OCI-M2 (cell line): ENCODE measurements around the gene LAD1.

ENCODE experiments used
- DNase-seq: peaks from one replicate; lab custom pipeline; 2025; ENCODE audit not compliant: unreplicated experiment; lab: John Stamatoyannopoulos, UW

The LAD1 gene

GRCh38 chr1:201369209-201369608 is 29.9 kb downstream of the LAD1 start:
- no peak for DNase-seq

DNA sequence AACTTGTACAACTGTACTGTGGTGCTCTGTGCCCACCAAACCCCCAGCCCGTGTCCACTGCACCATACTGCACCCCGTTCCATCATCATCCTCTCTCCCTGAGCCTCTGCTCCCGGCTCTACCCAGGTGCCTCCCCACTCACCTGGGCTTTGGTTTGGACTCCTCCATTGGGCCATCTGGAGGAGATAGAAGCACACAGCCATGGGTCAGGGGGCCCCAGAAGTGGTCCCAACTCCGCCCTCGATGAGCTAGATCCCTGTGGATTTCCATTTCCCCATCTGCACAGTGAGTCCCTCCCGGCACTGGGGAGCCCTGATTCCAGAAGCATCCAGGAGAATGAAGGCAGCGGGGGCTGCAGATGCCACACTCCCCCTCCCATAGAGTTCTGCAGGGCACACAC is 32.4 kb downstream of the LAD1 start:
- DNase-seq = no peak

DNA sequence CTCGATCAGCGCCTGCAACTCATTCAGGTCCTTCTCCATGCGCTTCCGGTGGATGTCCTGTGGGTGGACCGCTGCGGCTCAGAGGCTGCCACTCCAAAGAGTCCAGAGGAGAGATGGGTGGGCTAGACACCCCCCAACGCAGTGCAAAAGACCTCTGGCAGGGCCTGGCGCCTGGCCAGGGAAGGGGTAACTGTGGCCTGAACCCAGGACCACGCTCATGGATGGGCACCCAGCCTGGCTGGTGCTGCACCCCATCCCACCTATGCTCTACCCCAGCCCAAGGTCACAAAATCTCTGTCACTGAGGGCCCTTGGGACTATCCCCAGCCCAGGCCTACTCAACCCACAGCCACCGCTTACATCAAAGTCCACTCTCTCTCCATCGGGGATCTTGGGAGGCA is 33.9 kb downstream of the LAD1 start:
- DNase-seq = no peak

DNA sequence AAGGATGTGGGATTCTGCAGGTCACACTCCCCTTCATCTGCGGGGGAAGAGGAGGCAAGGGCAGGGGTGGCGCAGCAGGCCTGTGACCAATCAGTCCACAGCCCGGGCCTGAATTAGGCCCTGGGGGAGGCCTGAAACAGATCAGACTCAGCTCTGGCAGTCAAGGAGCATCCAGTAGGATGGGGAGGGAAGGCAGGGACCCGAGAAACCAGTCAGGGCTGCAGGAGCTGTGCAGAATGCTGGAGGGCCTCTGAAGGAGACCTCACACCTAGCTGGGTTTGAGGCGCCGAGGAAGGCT is 34.4 kb downstream of the LAD1 start:
- no peak for DNase-seq

DNA sequence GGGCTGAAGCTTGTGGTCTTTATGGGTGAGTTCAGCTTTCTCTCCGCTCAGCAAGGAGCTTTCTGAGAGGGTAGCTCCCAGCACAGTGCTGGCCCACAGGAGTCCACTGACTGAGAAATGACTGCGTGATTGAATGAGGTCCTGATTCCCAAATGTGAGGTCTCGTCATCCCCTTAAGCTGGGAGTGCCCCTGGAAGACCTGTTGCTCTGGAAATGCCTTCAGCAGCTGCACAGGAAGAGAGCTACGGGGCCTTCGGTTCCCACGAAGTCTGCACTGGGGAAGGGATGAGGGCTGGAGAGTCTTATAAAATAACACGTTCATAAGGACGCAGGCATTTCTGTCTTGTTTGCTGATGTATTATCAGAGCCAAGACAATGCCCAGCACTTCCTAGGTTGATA is 35.7 kb downstream of the LAD1 start:
- DNase-seq = no peak

DNA sequence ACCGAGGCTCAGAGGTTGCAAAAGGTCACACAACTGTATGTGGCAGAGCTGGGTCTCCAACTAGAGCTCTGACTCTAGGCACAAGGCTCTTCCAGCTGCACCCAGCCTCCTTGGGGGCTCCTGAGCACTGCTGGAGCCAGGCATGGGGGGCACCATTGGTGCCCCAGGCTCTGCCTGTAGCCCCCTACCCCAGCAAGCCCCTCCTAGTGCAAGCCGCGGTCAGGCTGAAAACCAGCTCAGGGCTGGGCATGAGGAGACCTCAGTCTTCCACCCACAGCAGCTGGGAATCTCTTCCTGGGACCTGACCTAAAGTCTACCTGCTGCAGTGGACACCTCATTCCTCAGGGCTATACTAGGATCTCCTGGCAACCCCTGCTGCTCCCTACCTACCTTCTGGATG is 36.2 kb downstream of the LAD1 start:
- no peak for DNase-seq

DNA sequence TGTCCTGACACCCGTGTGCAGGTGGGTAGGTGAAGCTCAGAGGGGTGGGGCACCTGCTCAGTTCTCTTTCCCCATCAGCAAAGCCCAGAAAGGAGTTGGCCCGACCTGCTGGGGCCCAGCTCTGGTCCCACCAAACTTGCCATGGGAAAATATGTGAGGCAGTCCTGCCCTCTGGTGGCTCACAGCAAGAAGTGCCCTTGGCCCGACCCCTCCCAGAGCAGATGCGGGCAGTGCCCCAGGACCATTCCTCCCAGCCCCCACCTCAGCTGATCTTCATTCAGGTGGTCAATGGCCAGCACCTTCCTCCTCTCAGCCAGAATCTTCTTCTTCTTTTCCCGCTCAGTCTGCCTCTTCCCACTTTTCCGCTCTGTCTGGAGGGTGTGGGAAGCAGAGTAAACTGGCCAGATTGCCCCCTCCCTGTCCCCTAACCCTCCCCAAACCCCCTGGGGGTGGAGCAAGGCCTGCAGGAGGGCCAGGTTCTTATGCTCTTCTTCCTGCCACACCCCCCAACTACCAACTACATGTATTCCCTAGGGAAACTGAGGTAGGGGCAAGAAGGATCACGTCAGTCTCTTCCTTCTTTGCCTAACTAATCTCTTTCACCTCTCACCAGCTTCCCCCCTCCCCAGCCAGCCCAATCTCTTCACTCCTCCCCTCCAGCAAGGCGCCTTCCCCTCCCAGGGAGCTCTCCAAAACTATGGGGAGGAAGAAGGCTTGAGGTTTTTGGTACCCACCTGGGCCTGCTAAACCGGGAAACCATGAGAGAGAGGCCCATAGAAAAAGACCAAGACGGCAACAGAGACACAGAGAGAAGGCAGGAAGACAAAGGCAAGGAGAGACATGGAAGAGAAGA is 37.2 kb downstream of the LAD1 start:
- DNase-seq = no peak

DNA sequence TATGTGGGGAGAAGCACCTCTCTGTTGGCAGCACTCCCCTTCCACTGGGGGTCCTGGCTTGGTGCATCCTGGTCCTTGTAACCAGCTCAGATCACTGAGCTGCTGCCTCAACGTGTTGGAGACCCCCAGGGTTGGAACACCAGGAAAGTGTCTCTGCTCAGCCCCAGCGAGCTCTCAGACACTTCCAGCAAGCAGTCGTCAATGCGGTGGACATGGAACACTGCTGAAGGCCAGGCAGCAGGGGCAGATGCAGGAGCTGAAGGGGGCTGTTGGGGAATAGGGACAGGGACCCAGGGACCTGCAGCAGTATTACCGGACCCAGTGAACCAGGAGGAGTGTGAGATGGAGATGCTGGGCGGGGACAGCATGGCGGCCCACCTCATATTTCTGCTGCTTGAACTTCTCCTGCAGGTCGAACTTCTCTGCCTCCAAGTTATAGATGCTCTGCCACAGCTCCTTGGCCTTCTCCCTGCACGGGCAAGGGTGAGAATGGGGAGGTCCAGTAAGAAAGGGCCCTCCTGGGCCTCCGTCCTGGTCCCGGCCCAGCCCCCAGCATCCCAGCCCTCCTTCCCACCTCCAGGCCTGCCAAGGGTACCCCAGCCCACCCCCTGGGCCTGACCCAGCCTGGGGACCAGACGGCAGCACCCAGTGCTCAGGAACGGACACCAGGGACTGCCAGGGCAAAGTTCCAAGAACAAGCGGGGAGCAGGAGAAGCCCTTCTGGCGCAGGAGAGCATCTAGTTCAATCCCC is 38.0 kb downstream of the LAD1 start:
- DNase-seq = no peak

- DNase-seq = no peak
Measured at GRCh38 chr1:201360486-201360885, 38.6 kb downstream of the LAD1 start.

GRCh38 chr1:201359873-201360210 is 39.3 kb downstream of the LAD1 start:
- DNase-seq = no peak

- DNase-seq = no peak
Measured at GRCh38 chr1:201359031-201359872, 39.9 kb downstream of the LAD1 start.

GRCh38 chr1:201358596-201358995 is 40.5 kb downstream of the LAD1 start:
- DNase-seq = no peak

- DNase-seq = no peak
Measured at GRCh38 chr1:201357636-201358348, 41.3 kb downstream of the LAD1 start.

DNA sequence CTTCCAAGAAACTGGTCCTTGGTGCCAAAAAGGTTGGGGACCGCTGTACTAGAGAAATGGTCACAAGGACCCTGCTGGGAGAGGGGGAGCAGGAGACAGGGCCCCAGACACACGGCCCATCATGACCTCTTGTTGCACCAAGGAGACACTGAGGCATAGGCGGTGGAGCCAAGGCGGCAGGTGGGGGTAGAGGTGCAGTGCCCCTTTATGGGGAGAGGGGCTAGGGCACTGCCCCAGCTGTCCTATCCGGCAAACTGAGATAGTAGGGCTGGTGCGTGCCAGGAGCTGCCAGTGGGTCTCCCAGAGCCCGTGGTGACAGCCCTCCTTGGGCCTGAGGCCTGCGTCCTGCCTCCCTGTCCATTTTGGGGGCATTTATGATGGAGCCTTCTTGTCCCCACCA is 41.9 kb downstream of the LAD1 start:
- no peak for DNase-seq

DNA sequence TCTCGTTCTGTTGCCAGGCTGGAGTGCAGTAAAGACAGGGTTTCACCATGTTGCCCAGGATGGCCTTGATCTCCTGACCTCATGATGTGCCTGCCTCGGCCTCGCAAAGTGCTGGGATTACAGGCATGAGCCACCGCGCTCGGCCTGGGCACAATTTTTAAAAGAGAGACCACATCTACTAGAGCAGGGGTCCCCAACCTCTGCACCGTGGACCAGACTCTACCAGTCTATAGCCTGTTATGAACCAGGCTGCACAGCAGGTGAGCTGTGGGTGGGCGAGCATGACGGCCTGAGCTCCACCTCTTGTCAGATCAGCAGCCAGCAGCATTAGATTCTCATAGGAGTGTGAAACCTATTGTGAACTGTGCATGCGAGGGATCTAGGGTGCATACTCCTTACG is 42.4 kb downstream of the LAD1 start:
- no peak for DNase-seq

DNA sequence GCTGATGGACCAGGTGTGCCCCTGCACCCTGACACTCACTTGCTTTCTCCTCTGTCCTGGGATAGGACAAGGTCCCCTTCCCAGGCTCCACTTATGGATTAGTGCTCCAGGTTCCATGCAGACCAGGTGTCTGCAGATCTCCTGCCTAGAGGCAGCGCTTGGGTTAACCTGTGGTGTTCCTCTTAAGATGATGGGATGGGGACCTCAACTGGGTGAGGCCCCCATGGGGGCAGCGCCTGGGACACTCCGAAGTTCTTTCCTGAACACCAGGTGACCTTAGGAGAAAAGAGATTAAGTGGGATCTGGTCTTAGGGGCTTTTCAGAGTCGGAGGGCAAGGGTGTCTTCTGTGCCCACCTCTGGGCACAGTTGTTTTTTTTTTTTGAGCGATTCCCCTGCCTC is 42.9 kb downstream of the LAD1 start:
- DNase-seq = no peak

- no peak for DNase-seq
Measured at GRCh38 chr1:201355471-201355870, 43.7 kb downstream of the LAD1 start.

GRCh38 chr1:201354901-201355295 is 44.2 kb downstream of the LAD1 start:
- DNase-seq = no peak

GRCh38 chr1:201354151-201354900 is 44.8 kb downstream of the LAD1 start:
- no peak for DNase-seq

DNA sequence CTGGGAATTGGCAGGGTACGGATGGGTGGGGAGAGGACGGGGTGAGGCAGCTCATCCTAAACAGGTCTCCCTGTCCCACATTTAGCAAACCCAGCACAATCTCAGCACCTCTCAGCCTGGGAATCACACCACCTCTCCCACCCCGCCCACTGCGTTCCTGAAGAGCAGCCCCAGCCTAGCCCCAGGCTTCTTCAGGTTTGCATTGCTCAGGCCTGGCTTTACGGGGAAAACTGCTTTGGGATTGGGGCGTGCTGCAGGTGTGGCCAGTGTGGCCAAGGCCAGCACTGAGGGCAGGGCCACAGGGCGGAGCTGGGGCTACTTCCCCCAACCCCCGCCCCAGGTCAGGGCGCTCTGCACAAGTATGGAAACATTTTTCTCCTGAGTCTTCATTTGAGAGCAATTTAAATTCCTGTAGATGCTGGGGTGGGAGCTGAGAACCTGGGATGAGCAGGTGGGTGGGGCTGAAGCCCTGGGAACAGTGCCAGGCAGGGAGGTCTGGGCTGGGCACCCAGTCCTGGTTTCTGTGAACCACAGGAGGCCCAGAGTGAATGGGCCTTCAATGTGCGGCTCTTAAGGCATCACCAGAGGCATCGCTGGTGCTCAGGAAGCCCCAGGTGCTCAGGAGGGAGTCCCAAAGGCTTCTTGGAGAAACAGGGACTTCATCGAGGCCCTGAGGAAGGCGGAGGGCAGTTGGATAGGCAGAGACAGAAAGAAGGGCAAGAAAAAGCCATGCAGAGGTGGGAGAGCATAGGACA is 45.8 kb downstream of the LAD1 start:
- no peak for DNase-seq
